ENCODE data around the gene CSF1R. TPM values are rescaled to one million over a fixed set of nuclear protein-coding genes. Genes with fewer than 3 reads are reported as not detected.
"Not testable (repeated sequence)": the region's sequence is repeated elsewhere in the genome, so short reads cannot be mapped to it uniquely, and the experiment has no call there.

The CSF1R gene
- total RNA-seq, 1 donor: 5.2 TPM

DNA sequence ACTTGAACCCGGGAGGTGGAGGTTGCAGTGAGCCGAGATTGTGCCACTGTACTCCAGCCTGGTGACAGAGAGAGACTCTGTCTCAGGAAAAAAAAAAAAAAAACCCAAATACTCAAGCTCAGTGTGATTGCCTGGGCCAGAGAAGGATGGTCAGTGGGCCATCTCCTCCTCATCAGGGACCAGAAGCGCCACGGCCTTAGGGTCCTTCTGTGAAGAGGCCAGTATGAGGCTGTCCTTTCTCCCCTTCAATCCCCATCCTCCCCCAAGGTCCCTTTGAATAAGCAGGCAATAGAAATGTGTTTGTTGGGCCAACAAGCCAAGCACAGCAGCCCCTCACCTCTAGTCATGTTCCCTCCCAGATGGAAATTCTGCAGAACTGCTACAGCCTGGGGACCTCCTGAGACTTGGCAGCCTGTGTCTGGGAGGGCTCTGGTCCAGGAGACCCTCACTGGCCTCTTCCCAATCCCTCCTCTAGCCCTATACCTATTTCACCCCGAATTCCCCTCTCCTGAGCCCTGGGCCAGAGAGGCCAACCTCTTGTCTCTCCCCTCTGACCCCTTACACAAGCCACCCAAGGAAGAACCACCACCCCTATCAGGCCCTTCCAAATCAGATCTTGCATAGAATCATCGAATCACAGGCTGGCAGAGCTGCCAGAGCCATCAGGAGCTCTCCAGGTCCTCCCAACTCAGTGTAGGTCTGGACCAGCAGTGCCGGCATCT, 1.0 kb downstream of the CSF1R start:
- no peaks in the 10 kb centered on the region for H3K9me3 ChIP-seq (ENCODE audit: low read depth, low read length)
- H3K4me3 ChIP-seq (ENCODE audit: low read length): peak overlapping the region; percentile 67

DNA sequence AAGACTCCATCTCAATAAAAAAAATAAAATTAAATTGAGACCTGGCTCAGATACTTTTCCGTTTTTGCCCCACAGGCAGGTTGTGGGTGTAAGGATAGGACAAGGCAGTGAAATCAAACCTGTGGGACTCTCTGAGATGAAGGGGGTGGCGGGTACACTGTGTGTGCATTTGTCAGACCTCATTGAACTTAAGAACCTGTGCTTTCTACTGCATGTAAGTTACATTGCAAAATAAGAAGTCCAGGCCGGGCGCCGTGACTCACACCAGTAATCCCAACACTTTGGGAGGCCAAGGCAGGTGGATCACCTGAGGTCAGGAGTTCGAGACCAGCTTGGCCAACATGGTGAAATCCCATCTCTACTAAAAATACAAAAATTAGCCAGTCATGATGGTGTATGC, 1.6 kb downstream of the CSF1R start:
- H3K27me3 ChIP-seq (ENCODE audit: insufficient read depth, low read length); H3K9me3 ChIP-seq (ENCODE audit: low read depth, low read length): not testable (repeated sequence)
- Histone ChIP-seq H3K4me1 (ENCODE audit: insufficient read depth, low read length) (peaks cover 55% of the 10 kb centered on the region), H3K4me3 (ENCODE audit: low read length) (peak overlapping the region; percentile 67)

More for the DNA sequence above, 1.0 kb downstream of the CSF1R start:
- peaks cover 55% of the 10 kb centered on the region for H3K4me1 ChIP-seq (ENCODE audit: insufficient read depth, low read length)
- peaks cover 2% of the 10 kb centered on the region for H3K27me3 ChIP-seq (ENCODE audit: insufficient read depth, low read length)

DNA sequence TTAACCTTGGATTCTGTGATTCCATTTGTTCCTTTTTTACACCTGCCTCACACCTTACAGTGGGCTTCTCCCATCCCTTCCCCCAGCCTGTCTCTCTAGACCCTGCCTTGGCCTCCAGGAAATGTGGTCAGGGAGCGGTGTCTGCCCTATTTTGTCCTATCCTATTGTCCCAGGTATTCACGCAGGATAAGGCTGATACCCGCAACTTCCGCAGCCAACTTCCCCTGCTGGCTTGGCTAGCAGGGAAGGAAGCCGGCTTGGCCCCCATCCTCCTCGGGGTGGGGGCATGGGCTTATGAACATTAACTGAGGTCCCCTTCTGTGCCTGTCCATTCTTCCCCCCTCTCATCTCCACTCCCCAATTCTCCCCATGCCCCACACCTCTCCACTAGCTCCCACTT, 3.5 kb downstream of the CSF1R start:
- H3K4me1 ChIP-seq (ENCODE audit: insufficient read depth, low read length): peaks cover 49% of the 10 kb centered on the region
- H3K9me3 ChIP-seq (ENCODE audit: low read depth, low read length): no peaks in the 10 kb centered on the region
- no peaks in the 10 kb centered on the region for H3K27me3 ChIP-seq (ENCODE audit: insufficient read depth, low read length)
- H3K4me3 ChIP-seq (ENCODE audit: low read length): peak overlapping the region; percentile 32

DNA sequence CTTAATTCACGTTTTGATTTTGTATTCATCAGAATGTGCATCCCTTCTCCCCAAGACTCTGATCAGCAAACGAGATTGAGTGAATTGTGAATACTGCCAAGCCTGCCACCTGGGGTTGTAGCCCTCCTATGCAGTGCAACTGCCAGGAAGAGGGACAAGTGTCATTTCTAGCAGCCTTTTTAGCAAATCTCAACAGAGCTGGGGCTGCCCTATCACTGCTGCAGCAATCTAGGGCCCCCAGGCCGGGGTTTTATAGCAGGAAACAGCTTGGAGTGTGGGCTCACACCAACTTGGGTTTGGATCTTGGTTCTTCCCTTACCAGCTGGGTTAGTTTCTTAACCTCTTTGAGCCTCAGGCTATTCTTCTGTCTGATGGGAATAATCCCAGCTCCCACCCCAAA, 4.0 kb downstream of the CSF1R start:
- Histone ChIP-seq H3K9me3 (ENCODE audit: low read depth, low read length) (no peaks in the 10 kb centered on the region), H3K4me1 (ENCODE audit: insufficient read depth, low read length) (peaks cover 49% of the 10 kb centered on the region), H3K4me3 (ENCODE audit: low read length) (peak overlapping the region; percentile 32), H3K27me3 (ENCODE audit: insufficient read depth, low read length) (no peaks in the 10 kb centered on the region)

DNA sequence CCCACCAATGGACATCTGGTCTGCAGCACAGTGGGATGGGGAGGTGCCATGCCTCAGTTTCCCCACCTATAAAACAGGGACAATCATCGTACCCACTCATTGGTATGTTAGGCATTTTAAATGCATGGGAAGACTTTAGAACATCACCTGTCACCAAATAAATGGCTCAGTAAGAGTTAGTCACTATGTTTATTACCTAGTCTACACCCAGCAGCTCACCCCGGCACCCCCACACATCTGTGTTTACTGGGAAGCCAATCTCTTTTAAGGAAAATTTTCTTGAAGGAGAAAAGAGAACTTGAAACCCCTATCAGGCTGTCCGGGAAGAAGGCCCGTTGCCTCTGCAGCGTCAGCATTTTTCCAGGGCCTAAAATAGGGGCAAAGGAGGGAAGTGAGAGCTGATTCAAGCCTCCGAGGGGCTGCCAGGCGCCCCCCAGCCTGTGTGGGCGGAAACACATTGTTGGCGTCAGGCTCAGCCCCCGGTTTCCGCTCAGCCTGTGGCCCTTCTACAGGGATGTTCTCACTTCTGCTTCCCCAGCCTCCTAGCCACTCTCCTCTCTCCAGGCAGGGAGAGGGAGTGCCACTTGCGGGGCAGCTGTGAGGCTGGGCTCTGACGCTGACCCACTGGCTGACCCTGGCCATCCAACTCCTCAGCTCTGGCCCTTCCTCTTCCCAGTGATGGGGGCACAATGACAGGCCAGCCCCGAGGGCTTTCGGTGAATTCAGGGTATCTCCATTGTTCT, 4.6 kb downstream of the CSF1R start:
- Histone ChIP-seq H3K4me1 (ENCODE audit: insufficient read depth, low read length) (peaks cover 42% of the 10 kb centered on the region), H3K27me3 (ENCODE audit: insufficient read depth, low read length) (no peaks in the 10 kb centered on the region), H3K4me3 (ENCODE audit: low read length) (peak overlapping the region; percentile 32), H3K9me3 (ENCODE audit: low read depth, low read length) (no peaks in the 10 kb centered on the region)

DNA sequence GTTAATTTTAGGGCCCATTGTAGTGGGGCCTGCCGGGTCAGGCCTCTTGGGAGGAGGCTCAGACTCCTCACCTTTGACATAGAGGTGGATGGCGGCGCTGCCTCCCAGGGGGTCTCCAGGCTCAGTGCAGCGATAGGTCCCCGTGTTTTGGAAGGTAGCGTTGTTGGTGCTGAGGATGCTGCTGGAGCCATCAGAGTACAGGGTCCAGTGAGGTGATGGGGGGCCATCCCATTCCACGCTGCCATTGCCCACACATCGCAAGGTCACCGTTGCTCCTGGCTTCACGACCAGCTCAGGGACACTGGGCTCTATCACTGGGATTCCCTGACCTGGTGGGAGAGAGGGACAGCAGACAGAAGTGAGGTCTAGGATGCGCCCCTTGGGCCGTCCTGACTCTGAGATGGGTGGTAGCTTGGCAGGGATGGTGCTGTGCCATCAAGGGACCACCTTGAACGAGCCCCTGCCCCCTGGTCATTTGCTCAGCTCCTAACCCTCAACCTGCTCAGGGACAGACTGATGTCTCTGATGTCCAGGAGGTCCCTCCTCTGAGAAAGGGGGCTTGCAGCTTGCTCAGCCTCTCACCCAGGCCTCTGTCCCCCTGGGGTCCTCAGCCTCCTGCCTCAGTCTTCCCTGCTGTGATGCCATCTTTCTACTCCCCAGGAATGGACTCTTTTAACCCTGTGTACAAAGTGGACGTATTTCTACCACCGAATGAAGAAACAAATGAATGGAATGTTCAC, 5.5 kb downstream of the CSF1R start:
- Histone ChIP-seq H3K4me1 (ENCODE audit: insufficient read depth, low read length) (peaks cover 39% of the 10 kb centered on the region), H3K9me3 (ENCODE audit: low read depth, low read length) (no peaks in the 10 kb centered on the region), H3K27me3 (ENCODE audit: insufficient read depth, low read length) (no peaks in the 10 kb centered on the region), H3K4me3 (ENCODE audit: low read length) (no peak overlapping the region)

DNA sequence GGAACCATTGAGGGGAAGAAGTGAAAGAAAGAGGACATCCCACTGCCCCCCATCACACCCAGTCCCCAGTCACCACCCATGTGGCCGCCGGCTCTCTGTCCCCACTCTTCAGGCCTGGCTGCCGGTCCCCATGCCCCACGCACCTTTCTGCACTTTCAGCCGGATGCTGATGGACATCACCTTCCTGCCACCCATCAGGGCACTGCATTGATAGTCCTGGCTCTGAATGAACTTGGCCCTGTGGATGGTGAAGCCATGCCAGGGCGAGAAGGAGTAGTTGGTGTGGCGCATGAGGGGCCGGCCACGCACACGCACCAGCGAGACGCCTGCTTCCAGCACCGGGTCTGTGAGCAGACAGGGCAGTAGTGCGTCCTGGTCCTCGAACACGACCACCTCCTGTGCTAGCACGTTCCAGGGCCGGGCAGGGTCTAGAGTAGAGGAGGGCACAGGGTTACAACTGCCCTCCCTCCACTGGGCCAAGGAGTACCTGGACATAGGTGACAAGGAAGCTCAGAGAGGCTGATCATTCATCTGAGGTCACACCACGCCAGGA, 6.4 kb downstream of the CSF1R start:
- H3K9me3 ChIP-seq (ENCODE audit: low read depth, low read length): no peaks in the 10 kb centered on the region
- H3K4me3 ChIP-seq (ENCODE audit: low read length): no peak overlapping the region
- no peaks in the 10 kb centered on the region for H3K27me3 ChIP-seq (ENCODE audit: insufficient read depth, low read length)
- peaks cover 39% of the 10 kb centered on the region for H3K4me1 ChIP-seq (ENCODE audit: insufficient read depth, low read length)

DNA sequence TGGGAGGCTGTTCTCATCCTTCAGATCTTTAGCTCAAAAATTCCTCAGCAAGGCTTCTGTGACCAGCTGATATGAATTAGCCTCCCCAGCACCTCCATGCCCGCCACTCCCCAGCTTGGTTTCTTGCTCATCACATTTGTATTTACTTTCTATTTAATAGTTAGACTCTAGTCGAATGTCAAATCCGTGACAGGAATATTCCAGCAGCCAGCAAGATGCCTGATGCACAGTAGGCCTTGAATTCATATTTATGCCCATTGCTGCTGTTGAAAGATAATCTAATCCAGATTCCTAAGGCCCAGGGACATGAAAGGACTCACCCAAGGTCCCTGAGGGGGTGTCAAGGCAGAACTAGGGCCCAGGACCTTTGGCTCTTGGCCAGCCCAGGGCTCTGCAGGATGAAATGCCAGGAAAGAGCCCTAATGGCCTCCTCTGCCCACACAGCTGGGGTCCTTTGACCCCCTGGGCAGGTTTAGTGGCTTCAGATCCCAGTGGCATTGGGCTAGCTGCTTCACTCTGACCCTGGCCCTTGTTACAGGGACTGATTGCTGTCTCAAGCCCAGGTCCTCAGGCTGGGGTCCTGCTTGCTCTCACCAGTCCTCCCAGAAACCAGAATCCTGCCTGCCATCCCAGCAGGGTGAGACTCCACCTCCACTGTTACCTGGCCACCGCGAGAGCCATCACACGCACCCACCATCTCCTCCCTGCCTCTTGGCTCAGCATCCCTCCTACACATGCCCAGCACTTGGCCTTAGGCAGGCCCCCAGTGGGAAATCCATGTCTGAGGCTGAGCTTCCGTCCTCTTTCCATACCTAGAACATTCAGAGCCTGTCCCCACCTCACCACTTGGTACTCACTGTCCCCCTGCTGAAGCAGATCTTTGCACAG, 7.3 kb downstream of the CSF1R start:
- Histone ChIP-seq H3K4me1 (ENCODE audit: insufficient read depth, low read length) (peaks cover 33% of the 10 kb centered on the region), H3K4me3 (ENCODE audit: low read length) (no peak overlapping the region), H3K27me3 (ENCODE audit: insufficient read depth, low read length) (no peaks in the 10 kb centered on the region), H3K9me3 (ENCODE audit: low read depth, low read length) (no peaks in the 10 kb centered on the region)

DNA sequence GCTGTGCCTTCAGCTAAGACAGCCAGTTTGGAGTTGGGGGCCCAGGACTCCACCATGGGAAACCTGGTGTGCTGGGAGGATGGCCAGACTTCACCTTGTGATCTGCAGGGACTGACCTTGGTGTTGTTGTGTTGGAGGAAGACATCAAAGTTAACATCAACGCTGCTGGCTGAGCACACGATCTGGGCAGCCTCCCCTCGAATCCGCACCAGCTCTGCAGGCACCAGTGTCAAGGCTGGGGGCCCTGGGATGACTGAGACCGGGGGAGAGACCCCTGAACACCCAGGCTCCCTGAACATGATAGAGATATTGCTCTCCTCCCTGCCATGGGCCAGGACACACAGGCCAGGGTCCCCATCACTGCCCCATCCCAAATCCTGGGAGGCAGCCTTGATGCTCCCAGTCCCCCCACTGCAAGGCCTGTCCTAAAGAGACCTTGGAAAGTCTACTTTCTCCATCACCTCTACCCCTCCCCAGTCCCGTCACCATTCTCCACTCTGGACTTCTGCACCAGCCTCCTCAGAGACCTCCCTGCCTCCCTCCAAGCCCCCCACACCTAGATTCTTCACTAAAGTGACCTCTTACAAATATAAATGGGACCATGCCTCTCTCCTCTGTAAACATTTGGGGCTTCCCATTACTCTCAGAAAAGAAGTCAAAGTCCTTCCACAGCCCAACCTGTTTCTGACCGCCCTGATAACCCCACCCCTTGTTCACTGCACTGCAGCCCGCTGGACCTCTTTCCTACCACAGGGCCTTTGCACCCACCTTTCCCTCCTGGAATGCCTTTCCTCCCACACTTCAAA, 8.2 kb downstream of the CSF1R start:
- no peak overlapping the region for H3K4me3 ChIP-seq (ENCODE audit: low read length)
- peaks cover 24% of the 10 kb centered on the region for H3K4me1 ChIP-seq (ENCODE audit: insufficient read depth, low read length)
- no peaks in the 10 kb centered on the region for H3K27me3 ChIP-seq (ENCODE audit: insufficient read depth, low read length)
- no peaks in the 10 kb centered on the region for H3K9me3 ChIP-seq (ENCODE audit: low read depth, low read length)

DNA sequence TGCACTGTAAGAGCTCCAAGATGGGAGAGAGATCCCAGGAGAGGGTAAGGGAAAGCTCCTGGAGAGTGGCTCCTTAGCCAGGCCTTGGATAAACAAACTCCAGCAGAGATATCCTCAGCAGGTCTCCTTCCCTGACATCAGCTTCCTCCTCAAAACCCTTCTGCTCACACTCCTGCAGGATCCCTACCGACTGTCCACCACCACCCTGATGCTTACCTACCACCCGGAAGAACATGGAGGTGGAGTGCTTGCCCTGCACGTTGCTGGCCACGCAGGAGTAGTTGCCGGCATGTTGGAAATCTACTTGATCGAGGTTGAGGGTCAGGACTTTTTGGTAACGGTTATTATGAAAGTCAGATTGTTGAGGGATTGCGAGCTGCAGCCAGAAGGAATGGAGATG, 9.3 kb downstream of the CSF1R start:
- Histone ChIP-seq H3K4me3 (ENCODE audit: low read length) (no peak overlapping the region), H3K4me1 (ENCODE audit: insufficient read depth, low read length) (peaks cover 13% of the 10 kb centered on the region), H3K27me3 (ENCODE audit: insufficient read depth, low read length) (no peaks in the 10 kb centered on the region), H3K9me3 (ENCODE audit: low read depth, low read length) (no peaks in the 10 kb centered on the region)

DNA sequence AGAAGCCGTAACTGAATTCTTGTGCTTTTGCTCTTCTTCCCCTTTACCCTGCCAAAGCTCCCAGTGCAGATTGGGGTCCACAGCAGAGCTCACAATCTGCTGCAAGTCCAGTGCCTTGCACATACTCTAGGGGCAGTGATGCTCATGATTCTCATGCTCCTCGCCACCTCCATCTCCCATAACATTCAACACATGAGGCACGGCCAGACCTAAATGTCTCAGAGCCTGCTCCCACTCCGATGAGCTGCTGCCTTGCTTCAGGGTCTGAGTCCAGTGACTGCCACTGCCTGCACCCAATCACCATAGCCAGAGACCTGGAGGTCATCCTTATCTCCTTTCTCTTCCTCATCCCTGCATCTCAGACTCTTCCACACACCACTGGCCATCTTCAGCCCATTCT, 10.5 kb downstream of the CSF1R start:
- Histone ChIP-seq H3K9me3 (ENCODE audit: low read depth, low read length) (no peaks in the 10 kb centered on the region), H3K4me3 (ENCODE audit: low read length) (no peak overlapping the region), H3K27me3 (ENCODE audit: insufficient read depth, low read length) (no peaks in the 10 kb centered on the region), H3K4me1 (ENCODE audit: insufficient read depth, low read length) (peaks cover under 1% of the 10 kb centered on the region)

DNA sequence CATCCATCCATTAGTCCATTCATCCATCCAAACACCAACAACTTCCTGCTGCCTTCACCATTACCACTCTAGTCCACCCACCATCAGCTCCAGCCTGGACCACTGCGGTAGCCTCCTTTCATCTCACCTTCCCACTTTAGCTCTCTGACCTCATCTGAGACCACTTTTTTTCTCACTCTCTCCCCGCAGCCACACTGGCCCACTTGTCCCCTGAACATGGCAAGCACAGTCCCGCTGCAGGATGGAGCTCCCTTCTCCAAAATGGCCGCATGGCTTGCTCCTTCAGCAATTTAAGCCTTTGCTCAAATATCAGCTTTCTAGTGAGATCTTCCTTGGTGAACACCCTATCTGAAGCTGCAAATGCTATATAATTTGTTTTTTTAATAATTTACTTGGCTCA, 11.1 kb downstream of the CSF1R start:
- H3K4me1 ChIP-seq (ENCODE audit: insufficient read depth, low read length): no peaks in the 10 kb centered on the region
- no peak overlapping the region for H3K4me3 ChIP-seq (ENCODE audit: low read length)
- no peaks in the 10 kb centered on the region for H3K9me3 ChIP-seq (ENCODE audit: low read depth, low read length)
- no peaks in the 10 kb centered on the region for H3K27me3 ChIP-seq (ENCODE audit: insufficient read depth, low read length)

DNA sequence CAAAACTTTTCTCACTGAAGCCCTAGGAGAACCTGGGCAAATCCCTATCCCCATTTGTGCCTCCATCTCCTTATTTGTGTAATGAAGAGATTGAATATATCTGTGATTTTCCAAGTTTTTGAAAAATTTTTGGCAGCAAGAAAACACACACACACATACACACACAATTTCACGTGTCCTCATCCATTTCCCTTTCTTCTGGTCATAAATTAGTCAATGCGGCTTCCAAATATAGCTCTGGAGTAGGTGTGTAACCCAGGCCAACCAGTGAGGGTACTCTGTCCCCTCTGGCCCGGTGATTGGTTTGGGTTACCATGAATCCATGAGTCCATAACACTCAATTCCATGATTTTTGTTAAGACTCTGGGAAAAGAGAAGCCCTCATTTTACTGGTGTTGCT, 12.7 kb downstream of the CSF1R start:
- H3K27me3 ChIP-seq (ENCODE audit: insufficient read depth, low read length): no peaks in the 10 kb centered on the region
- H3K4me1 ChIP-seq (ENCODE audit: insufficient read depth, low read length): peaks cover 4% of the 10 kb centered on the region
- H3K4me3 ChIP-seq (ENCODE audit: low read length): no peak overlapping the region
- H3K9me3 ChIP-seq (ENCODE audit: low read depth, low read length): no peaks in the 10 kb centered on the region
